Right lobe of liver (tissue), 6 donors: ENCODE results near the gene TBC1D8. TPM values are rescaled to one million over a fixed set of nuclear protein-coding genes. Genes with fewer than 3 reads are reported as not detected.

Experiments
- ATAC-seq, 4 donors: fragments of 200-7000 bp; cut with Tn5 transposase; one replicate each; pipeline ENCODE4 v1.9.1; 2020; ENCODE audit warnings: mild to moderate bottlenecking in 4 of 4, moderate library complexity in 4 of 4
- DNase-seq, 3 donors: peaks; one replicate each; pipeline ENCODE4 v3.0.0-alpha.2; 2020
- H3K27ac ChIP-seq, 3 donors: fragments of 200-600 bp; one replicate each; pipeline ENCODE4 v1.8.0; 2022
- H3K27me3 ChIP-seq, 2 donors: fragments of 200-600 bp; one replicate each; pipeline ENCODE4 v1.8.0; 2022
- H3K36me3 ChIP-seq, 4 donors: fragments of 200-600 bp; sonication (generic) in 1 of 4; one replicate each; pipeline versions ENCODE4 v1.5.1 to v1.8.0; 2017 to 2022; ENCODE audit warnings: control low read depth in 1 of 4
- H3K4me1 ChIP-seq, 4 donors: fragments of 200-600 bp; sonication (generic) in 1 of 4; one replicate each; pipeline versions ENCODE4 v1.5.1 to v1.8.0; 2017 to 2022; ENCODE audit warnings: control low read depth in 1 of 4
- H3K4me3 ChIP-seq, 3 donors: fragments of 200-600 bp; one replicate each; pipeline ENCODE4 v1.8.0; 2022
- H3K9me3 ChIP-seq, 4 donors: fragments of 200-600 bp; sonication (generic) in 1 of 4; one replicate each; pipeline versions ENCODE4 v1.5.1 to v1.8.0; 2017 to 2022; ENCODE audit warnings: control low read depth in 1 of 4
- POLR2A ChIP-seq: fragments of 450-650 bp; IDR thresholded peaks from one replicate; pipeline ENCODE4 v1.6.1; 2017; ENCODE audit warnings: antibody characterized with exemption, mild to moderate bottlenecking
- WGBS: methylation state at CpG from one replicate; pipeline ENCODE4 v1.1.6; 2018; ENCODE audit warnings: low coverage, low lambda C conversion rate; ENCODE audit not compliant: insufficient coverage; ENCODE audit errors: missing lambda C conversion rate; 5-methylcytosine and 5-hydroxymethylcytosine counted together
- intact Hi-C, 2 donors: fragments of 100-400 bp; cut with DNase I; formaldehyde crosslinking; loops; one replicate each; pipeline versions ENCODE4 v1.11.2 to v1.14.1; 2022
- total RNA-seq, 6 experiments: library from RNA; depleted of rRNA in 2 of 6; stranded (reverse); fragments of >200 nt in 2 of 6; fragmentation: NEBNext Ultra II Directional in 3 of 6; extraction: Animal tissue kit (Norgen Biotek cat#: 25700) in 3 of 6; gene quantifications; one replicate each; pipeline versions ENCODE4 v1.1.0 to v1.2.4, GENCODE V29; 2016 to 2023
- TF ChIP-seq, protein P1 (sequence below), 4 donors: fragments of 200-600 bp in 3 of 4; fragments of 450-650 bp in 1 of 4; IDR thresholded peaks; one replicate each; pipeline versions ENCODE4 v1.5.1 to v1.8.0; 2016 to 2022; ENCODE audit warnings: antibody characterized with exemption in 4 of 4, mild to moderate bottlenecking in 2 of 4
- donor health status: DM: no; HTN: yes; CAD: no.
- donor health status: DM: no; HTN: no; CAD: no.
- donor health status: DM: no; HTN: no; CAD: no.
- donor health status: DM: no; HTN: yes; CAD: no.
- donor health status: DM: no; HTN: yes; CAD: no.

The TBC1D8 gene
- total RNA-seq, 6 experiments from 2014 or later: 17.3 to 31.2 (median 21.5) TPM

GRCh38 chr2:101197215-101197745 is 46.1 kb upstream of the TBC1D8 start:
- TF ChIP-seq, protein P1, sequence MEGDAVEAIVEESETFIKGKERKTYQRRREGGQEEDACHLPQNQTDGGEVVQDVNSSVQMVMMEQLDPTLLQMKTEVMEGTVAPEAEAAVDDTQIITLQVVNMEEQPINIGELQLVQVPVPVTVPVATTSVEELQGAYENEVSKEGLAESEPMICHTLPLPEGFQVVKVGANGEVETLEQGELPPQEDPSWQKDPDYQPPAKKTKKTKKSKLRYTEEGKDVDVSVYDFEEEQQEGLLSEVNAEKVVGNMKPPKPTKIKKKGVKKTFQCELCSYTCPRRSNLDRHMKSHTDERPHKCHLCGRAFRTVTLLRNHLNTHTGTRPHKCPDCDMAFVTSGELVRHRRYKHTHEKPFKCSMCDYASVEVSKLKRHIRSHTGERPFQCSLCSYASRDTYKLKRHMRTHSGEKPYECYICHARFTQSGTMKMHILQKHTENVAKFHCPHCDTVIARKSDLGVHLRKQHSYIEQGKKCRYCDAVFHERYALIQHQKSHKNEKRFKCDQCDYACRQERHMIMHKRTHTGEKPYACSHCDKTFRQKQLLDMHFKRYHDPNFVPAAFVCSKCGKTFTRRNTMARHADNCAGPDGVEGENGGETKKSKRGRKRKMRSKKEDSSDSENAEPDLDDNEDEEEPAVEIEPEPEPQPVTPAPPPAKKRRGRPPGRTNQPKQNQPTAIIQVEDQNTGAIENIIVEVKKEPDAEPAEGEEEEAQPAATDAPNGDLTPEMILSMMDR (IDR thresholded peaks at IDR 0.05): peak in 3 of 4 donors; percentile 12 to 28 (median 20)
- no peak for TF ChIP-seq POLR2A
- Histone ChIP-seq H3K9me3 (no peaks in the 10 kb centered on the region), H3K4me1 (no peaks in the 10 kb centered on the region), H3K27me3 (no peaks in the 10 kb centered on the region), H3K36me3 (no peaks in the 10 kb centered on the region), H3K4me3 (no peak overlapping the region), H3K27ac (no peak overlapping the region)
- intact Hi-C loops: no loop called here
- DNase-seq: no peak
- ATAC-seq: peak in 2 of 4 donors; percentile 33 to 49
- 22% methylated on average over 1 of the region's 1 CpG for WGBS

DNA sequence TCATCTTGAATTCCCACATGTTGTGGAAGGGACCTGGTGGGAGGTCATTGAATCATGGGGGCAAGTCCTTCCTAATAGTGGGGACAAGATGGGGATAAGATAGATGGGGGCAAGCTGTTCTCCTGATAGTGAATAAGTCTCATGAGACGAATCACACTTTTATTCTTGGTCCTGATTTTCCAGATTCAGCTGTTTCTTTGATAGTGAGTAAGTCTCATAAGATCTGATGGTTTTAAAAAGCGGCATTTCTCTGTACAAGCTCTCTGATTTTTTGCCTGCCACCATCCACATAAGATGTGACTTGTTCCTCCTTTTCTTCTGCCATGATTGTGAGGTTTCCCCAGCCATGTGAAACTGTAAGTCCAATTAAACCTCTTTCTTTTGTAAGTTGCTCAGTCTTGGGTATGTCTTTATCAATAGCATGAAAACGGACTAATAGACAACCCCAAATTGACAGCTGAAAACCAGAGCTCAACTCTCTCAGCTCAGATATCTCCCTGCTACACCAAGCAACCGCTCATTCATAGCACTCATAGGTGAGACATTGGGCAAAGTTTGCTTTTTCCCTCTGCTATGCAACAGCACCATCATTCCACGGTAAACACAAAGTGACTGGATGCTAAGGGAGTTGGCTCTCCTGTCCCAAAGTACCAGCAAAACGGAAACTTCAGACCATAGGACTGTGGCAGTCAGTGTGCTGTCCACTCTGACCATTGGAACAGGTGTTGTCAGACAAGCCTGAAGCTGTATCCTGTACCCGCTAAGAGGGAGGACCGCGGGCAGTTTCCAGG is 44.9 kb upstream of the TBC1D8 start:
- Histone ChIP-seq H3K36me3 (no peaks in the 10 kb centered on the region), H3K27ac (no peak overlapping the region), H3K9me3 (no peaks in the 10 kb centered on the region), H3K27me3 (no peaks in the 10 kb centered on the region), H3K4me1 (no peaks in the 10 kb centered on the region), H3K4me3 (no peak overlapping the region)
- ATAC-seq (peak; percentile 43 to 90 (median 72)), DNase-seq (no peak)
- WGBS: 59% methylated on average over 9 of the region's 9 CpGs
- TF ChIP-seq, protein P1 (IDR thresholded peaks at IDR 0.05): no peak
- no peak for TF ChIP-seq POLR2A
- intact Hi-C loops: no loop called here

DNA sequence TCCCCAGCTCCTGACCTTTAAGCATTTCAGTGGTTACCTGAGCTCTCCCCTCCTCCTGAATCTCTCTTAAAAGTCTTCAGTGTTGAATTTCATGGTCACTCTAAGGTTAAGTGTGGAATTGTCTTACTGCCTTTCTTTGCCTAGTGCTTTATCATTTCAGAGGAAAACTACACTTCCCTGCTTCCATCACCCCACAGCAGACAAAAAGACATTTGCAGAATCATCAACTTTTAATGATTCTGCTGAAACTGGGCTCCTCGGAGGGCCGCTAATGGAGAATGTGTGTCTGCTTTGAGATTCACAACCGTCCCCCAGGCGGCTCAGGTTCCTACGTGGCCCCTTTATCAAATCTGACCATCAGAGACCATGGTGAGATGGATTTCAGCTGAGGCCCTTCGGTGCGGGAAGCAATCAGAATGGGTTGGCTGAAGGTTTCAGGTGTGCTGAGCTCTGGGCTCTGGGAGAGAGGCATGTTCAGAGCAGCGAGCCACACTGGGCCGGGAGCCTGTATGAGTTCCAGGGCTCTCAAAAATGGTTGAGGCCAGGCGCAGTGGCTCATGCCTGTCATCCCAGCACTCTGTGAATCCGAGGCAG is 41.9 kb upstream of the TBC1D8 start:
- no peaks in the 10 kb centered on the region for H3K4me1 ChIP-seq
- no peak overlapping the region for H3K4me3 ChIP-seq
- H3K27me3 ChIP-seq: no peaks in the 10 kb centered on the region
- no peak overlapping the region for H3K27ac ChIP-seq
- 90% methylated on average over 7 of the region's 11 CpGs for WGBS
- intact Hi-C loops: no loop called here
- TF ChIP-seq, protein P1 (IDR thresholded peaks at IDR 0.05): no peak
- no peak for TF ChIP-seq POLR2A
- DNase-seq: no peak
- ATAC-seq: no peak
- no peaks in the 10 kb centered on the region for H3K9me3 ChIP-seq
- H3K36me3 ChIP-seq: no peaks in the 10 kb centered on the region

DNA sequence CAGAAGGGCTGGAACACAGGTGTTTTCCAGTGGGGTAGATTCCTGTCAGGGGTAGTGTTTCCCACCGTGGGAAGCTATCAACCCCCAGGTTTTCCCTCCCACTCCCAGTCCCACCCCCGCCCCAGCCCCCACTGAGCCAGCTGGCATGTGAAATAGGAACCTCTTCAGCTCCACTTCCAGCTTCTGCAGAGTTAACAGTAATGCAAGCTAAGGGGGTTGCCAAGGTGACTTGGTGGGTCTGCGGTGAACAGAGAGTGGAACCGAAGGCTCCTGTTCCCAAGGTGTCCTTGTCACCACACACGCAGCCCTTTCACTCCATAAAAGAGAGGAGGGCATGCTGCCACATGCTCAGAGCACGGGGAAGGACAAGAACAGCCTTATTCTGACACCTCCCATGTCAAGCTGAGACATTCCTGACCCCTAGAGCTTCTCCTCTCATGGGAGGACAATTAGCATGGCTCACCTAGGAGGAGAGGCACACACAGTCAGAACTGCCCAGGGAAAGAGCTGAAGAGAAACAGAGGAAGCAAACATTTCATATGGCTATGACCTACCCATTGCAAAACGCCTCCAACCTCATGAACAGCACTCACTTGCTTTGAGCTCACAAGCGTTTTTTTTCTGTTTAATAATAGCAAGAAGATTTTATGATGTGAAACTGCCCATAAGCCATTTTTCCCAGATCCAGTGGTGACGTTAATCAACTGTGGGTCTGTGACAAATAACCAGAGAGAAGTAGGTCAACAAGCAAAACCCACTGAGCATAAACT is 39.8 kb upstream of the TBC1D8 start:
- DNase-seq: no peak
- 30% methylated on average over 7 of the region's 9 CpGs for WGBS
- no peaks in the 10 kb centered on the region for H3K9me3 ChIP-seq
- H3K27me3 ChIP-seq: no peaks in the 10 kb centered on the region
- H3K36me3 ChIP-seq: no peaks in the 10 kb centered on the region
- no peak overlapping the region for H3K27ac ChIP-seq
- peak; percentile 33 to 82 (median 64) for ATAC-seq
- no peak overlapping the region for H3K4me3 ChIP-seq
- H3K4me1 ChIP-seq: no peaks in the 10 kb centered on the region
- TF ChIP-seq POLR2A: no peak
- TF ChIP-seq, protein P1 (IDR thresholded peaks at IDR 0.05): no peak
- intact Hi-C loops: no loop called here
